MCF 10A (cell line): Measurements from ENCODE around the gene KRTAP10-9. TPM values are rescaled to one million over a fixed set of nuclear protein-coding genes. Genes with fewer than 3 reads are reported as not detected.
"Not testable (repeated sequence)": the region's sequence is repeated elsewhere in the genome, so short reads cannot be mapped to it uniquely, and the experiment has no call there.

Source experiments
- BruUV-seq: library from RNA; stranded (reverse); fragments of 400-500 nt; replicated peaks from 2 replicates; lab custom pipeline; 2021; lab: Mats Ljungman, UMichigan
- CTCF ChIA-PET: fragments of 300-600 bp; sonication (Branson Sonifier 250); formaldehyde crosslinking; extraction: SDS; loops from one replicate; lab custom pipeline; 2021; ENCODE audit warnings: antibody characterized with exemption, inconsistent platforms; lab: Yijun Ruan, JAX
- POLR2A ChIA-PET: fragments of 300-600, 350-650 bp; sonication (Branson Sonifier 250); formaldehyde crosslinking; extraction: SDS; loops from one replicate; lab custom pipeline; 2020; ENCODE audit warnings: antibody characterized with exemption, inconsistent platforms; lab: Yijun Ruan, JAX
- DNase-seq: peaks from one replicate; pipeline ENCODE4 v3.0.0-alpha.2; 2018; ENCODE audit not compliant: unreplicated experiment
- H3K27ac Mint-ChIP-seq: one replicate; pipeline ENCODE4 v1.8.0; 2022; ENCODE audit warnings: mild to moderate bottlenecking, low read depth, mixed read lengths; ENCODE audit not compliant: unreplicated experiment
- H3K27me3 Mint-ChIP-seq: one replicate; pipeline ENCODE4 v1.8.0; 2022; ENCODE audit warnings: mixed read lengths; ENCODE audit not compliant: insufficient read depth, unreplicated experiment
- H3K36me3 Mint-ChIP-seq: one replicate; pipeline ENCODE4 v1.8.0; 2022; ENCODE audit warnings: mild to moderate bottlenecking, moderate library complexity, mixed read lengths; ENCODE audit not compliant: insufficient read depth, unreplicated experiment
- H3K4me1 Mint-ChIP-seq: one replicate; pipeline ENCODE4 v1.8.0; 2022; ENCODE audit warnings: mixed read lengths; ENCODE audit not compliant: insufficient read depth, unreplicated experiment
- H3K4me3 Mint-ChIP-seq: one replicate; pipeline ENCODE4 v1.8.0; 2022; ENCODE audit warnings: mild to moderate bottlenecking, moderate library complexity, mixed read lengths; ENCODE audit not compliant: unreplicated experiment
- H3K9me3 Mint-ChIP-seq: one replicate; pipeline ENCODE4 v1.8.0; 2022; ENCODE audit warnings: mixed read lengths; ENCODE audit not compliant: unreplicated experiment
- intact Hi-C: fragments of 100-400 bp; cut with micrococcal nuclease; formaldehyde crosslinking; loops from 2 replicates; pipeline ENCODE4 v1.14.1; 2022
- total RNA-seq: library from RNA; stranded (reverse); gene quantifications from 2 replicates; pipeline ENCODE4 v1.2.3, GENCODE V29; 2022
- TF ChIP-seq, protein P1 (sequence below): fragments of 200-600 bp; IDR thresholded peaks from one replicate; pipeline ENCODE4 v1.8.0; 2022; ENCODE audit warnings: antibody characterized with exemption, mild to moderate bottlenecking; ENCODE audit not compliant: unreplicated experiment

The KRTAP10-9 gene
- total RNA-seq, 1 experiment from 2014 or later, result not detected

DNA sequence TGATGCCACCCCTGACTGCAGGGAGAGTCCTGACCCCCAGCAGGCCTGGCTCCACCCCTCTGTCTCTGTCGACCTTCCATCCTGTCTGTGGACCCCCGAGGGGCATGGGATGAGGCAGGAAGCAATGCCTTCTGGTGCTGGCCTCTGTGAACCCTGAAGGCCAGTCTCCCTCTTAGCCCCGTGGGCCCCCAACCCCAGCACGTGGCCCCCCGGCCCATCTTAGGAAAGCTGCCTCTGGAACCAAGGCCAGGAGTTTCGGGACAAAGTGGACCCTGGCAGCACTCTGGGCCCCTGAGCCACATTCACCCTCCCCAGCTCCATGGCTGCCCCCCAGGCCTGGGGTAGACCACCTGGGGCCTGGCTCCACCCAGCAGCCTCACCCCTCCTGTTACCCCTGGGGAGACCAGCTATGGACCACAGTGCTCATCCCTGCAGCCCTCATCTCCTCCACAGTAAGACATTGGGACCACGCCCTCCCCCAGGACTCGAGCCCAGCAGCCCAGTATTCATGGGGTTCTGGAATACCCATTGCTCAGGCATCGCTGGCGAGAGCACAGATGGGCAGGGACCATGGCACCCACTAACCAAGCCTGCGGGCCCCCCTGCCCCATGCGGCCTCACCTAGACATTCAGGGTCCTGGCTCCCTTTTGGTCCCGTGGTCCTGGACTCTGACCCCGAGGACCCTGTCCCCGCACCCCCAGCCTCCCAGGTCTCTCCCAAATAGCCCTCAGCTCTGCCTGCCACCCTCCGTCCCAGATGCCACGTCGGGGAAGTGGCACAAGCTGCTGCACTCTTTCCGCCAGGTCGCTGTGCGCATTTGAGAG is 11.8 kb downstream of the KRTAP10-9 start:
- Mint-ChIP-seq H3K27me3 (peaks cover 57% of the 10 kb centered on the region), H3K9me3 (peaks cover 25% of the 10 kb centered on the region)
- intact Hi-C loops, CTCF ChIA-PET, POLR2A ChIA-PET, H3K4me3 Mint-ChIP-seq, H3K36me3 Mint-ChIP-seq, H3K27ac Mint-ChIP-seq, DNase-seq, H3K4me1 Mint-ChIP-seq, BruUV-seq: not testable (repeated sequence)

DNA sequence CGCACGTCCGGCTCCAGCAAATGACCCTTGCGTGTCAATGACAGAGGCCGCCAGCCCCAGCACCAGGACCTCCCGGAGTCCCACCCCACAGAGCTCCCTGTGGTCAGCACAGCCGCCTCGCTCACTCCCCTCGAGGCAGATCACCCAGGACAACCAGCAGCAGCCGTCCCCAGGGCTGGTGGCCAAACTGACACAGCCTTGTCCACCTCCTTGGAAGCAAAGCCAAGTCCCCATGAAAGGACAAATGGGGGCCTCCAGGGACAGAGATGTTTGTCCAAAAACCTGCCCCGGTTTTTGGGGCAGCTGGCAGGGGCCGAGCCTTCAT is 12.4 kb downstream of the KRTAP10-9 start:
- peaks cover 51% of the 10 kb centered on the region for H3K27me3 Mint-ChIP-seq
- no peak for DNase-seq
- no peak overlapping the region for H3K27ac Mint-ChIP-seq
- no peaks in the 10 kb centered on the region for H3K36me3 Mint-ChIP-seq
- ChIA-PET POLR2A (no interaction called here), CTCF (no interaction called here)
- H3K4me3 Mint-ChIP-seq, result no peak overlapping the region
- intact Hi-C loops, result no loop called here
- H3K9me3 Mint-ChIP-seq, result peaks cover 26% of the 10 kb centered on the region
- BruUV-seq, result no TSS peak
- TF ChIP-seq, protein P1, sequence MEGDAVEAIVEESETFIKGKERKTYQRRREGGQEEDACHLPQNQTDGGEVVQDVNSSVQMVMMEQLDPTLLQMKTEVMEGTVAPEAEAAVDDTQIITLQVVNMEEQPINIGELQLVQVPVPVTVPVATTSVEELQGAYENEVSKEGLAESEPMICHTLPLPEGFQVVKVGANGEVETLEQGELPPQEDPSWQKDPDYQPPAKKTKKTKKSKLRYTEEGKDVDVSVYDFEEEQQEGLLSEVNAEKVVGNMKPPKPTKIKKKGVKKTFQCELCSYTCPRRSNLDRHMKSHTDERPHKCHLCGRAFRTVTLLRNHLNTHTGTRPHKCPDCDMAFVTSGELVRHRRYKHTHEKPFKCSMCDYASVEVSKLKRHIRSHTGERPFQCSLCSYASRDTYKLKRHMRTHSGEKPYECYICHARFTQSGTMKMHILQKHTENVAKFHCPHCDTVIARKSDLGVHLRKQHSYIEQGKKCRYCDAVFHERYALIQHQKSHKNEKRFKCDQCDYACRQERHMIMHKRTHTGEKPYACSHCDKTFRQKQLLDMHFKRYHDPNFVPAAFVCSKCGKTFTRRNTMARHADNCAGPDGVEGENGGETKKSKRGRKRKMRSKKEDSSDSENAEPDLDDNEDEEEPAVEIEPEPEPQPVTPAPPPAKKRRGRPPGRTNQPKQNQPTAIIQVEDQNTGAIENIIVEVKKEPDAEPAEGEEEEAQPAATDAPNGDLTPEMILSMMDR, result no peak
- no peaks in the 10 kb centered on the region for H3K4me1 Mint-ChIP-seq

DNA sequence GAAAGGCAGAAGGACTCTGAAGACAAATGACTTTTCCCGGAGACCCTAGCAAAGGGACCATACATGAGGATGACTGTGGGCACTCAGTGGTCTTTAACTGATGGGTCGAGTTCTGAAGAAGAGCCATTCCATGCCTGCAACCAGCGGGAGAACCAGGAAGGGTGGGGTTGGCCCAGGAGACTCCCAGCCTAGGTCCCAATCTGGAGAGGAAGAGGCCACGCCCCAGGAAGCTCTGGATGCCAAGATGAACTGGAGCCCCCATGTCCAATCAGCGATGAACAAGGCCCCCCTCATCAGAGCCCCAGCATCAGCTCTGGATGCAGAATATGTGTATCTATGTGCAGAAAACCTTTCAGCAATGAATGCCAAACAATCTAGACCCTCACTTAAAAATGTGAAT is 13.9 kb downstream of the KRTAP10-9 start:
- H3K4me3 Mint-ChIP-seq, result no peak overlapping the region
- intact Hi-C loops, result no loop called here
- no peak overlapping the region for H3K27ac Mint-ChIP-seq
- peaks cover 34% of the 10 kb centered on the region for H3K9me3 Mint-ChIP-seq
- H3K36me3 Mint-ChIP-seq, result no peaks in the 10 kb centered on the region
- no peaks in the 10 kb centered on the region for H3K4me1 Mint-ChIP-seq
- TF ChIP-seq, protein P1, result no peak
- no peak for DNase-seq
- CTCF ChIA-PET, result no interaction called here
- POLR2A ChIA-PET, result no interaction called here
- H3K27me3 Mint-ChIP-seq, result peaks cover 39% of the 10 kb centered on the region
- no TSS peak for BruUV-seq

DNA sequence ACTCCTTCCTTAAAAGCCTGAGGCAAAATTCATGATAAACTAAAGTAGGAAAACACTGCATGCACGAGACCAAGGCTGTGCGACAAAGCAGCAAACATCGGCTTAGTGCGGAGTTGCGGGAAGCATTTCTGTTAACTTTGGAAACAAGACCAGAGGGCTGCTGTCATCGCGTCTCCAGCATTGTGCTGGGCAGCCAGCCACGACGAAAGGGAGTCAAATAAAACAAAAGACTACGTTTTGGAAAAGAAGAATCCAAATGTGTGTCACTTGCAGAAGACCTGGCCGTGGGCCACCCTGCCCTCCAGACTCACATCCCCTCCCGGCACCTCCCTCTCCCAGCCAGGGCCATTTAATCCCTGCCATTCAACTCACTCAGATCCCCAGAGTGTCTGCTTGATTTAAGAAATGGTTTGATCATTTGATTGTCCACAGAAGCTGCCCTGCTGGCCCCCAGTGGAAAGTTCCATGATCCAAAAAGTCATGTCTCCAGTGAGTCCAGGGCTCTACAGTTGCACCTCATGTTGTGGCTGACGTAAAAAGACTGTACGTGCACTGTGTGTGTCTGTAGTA is 16.9 kb downstream of the KRTAP10-9 start:
- no TSS peak for BruUV-seq
- no peak overlapping the region for H3K4me3 Mint-ChIP-seq
- CTCF ChIA-PET, result no interaction called here
- DNase-seq, result no peak
- TF ChIP-seq, protein P1, result no peak
- peaks cover 39% of the 10 kb centered on the region for H3K27me3 Mint-ChIP-seq
- no peaks in the 10 kb centered on the region for H3K36me3 Mint-ChIP-seq
- POLR2A ChIA-PET, result no interaction called here
- H3K9me3 Mint-ChIP-seq, result peaks cover 34% of the 10 kb centered on the region
- intact Hi-C loops, result no loop called here
- no peak overlapping the region for H3K27ac Mint-ChIP-seq
- H3K4me1 Mint-ChIP-seq, result no peaks in the 10 kb centered on the region
